Astrocyte (in vitro differentiated cells and primary cell): ENCODE measurements around the gene PAX5. TPM values are rescaled to one million over a fixed set of nuclear protein-coding genes. Genes with fewer than 3 reads are reported as not detected.

ENCODE experiments used
- DNase-seq: peaks from one replicate; pipeline ENCODE4 v3.0.0-alpha.2; 2010; ENCODE audit warnings: low read depth
- FAIRE-seq: peaks from 2 replicates; lab custom pipeline; 2011; peaks lifted over from hg19 to GRCh38; lab: Jason Lieb, UNC
- H2AFZ ChIP-seq: 2 replicates; pipeline ENCODE4 v1.6.0; 2012; ENCODE audit warnings: low read depth, low read length, inconsistent platforms
- H3K27ac ChIP-seq: 2 replicates; pipeline ENCODE4 v1.5.1; 2011; ENCODE audit warnings: low read depth, low read length, inconsistent platforms
- H3K27me3 ChIP-seq: 2 replicates; pipeline ENCODE4 v1.6.0; 2011; ENCODE audit warnings: low read length, inconsistent platforms; ENCODE audit not compliant: insufficient read depth
- H3K36me3 ChIP-seq: 2 replicates; pipeline ENCODE4 v1.5.1; 2011; ENCODE audit warnings: low read length, inconsistent platforms; ENCODE audit not compliant: insufficient read depth
- H3K4me1 ChIP-seq: 2 replicates; pipeline ENCODE4 v1.5.1; 2011; ENCODE audit warnings: low read length, inconsistent platforms; ENCODE audit not compliant: insufficient read depth
- H3K4me2 ChIP-seq: 2 replicates; pipeline ENCODE4 v1.6.0; 2012; ENCODE audit warnings: low read length, inconsistent platforms
- H3K4me3 ChIP-seq: 2 replicates; pipeline ENCODE4 v1.5.1; 2011; ENCODE audit warnings: low read depth, mild to moderate bottlenecking, low read length, inconsistent platforms; ENCODE audit not compliant: insufficient read depth
- H3K79me2 ChIP-seq: 2 replicates; pipeline ENCODE4 v1.6.0; 2012; ENCODE audit warnings: mild to moderate bottlenecking, low read length, inconsistent platforms; ENCODE audit not compliant: insufficient read depth
- H3K9ac ChIP-seq: 2 replicates; pipeline ENCODE4 v1.6.0; 2012; ENCODE audit warnings: mild to moderate bottlenecking, low read length, inconsistent platforms
- H3K9me3 ChIP-seq: 2 replicates; pipeline ENCODE4 v1.5.1; 2012; ENCODE audit warnings: low read depth, mild to moderate bottlenecking, low read length, inconsistent platforms; ENCODE audit not compliant: insufficient read depth
- H4K20me1 ChIP-seq: 2 replicates; pipeline ENCODE4 v1.6.0; 2012; ENCODE audit warnings: low read length, inconsistent platforms; ENCODE audit not compliant: insufficient read depth
- H3K27ac Mint-ChIP-seq: one replicate; pipeline ENCODE4 v1.8.0; 2021; ENCODE audit warnings: mild to moderate bottlenecking, mixed read lengths; ENCODE audit not compliant: unreplicated experiment
- H3K27me3 Mint-ChIP-seq: one replicate; pipeline ENCODE4 v1.8.0; 2021; ENCODE audit warnings: low read depth, mixed read lengths; ENCODE audit not compliant: unreplicated experiment
- H3K36me3 Mint-ChIP-seq: one replicate; pipeline ENCODE4 v1.8.0; 2021; ENCODE audit warnings: low read depth, mixed read lengths; ENCODE audit not compliant: unreplicated experiment
- H3K4me1 Mint-ChIP-seq: one replicate; pipeline ENCODE4 v1.8.0; 2021; ENCODE audit warnings: low read depth, mixed read lengths; ENCODE audit not compliant: unreplicated experiment
- H3K4me3 Mint-ChIP-seq: one replicate; pipeline ENCODE4 v1.8.0; 2021; ENCODE audit warnings: mild to moderate bottlenecking, moderate library complexity, mixed read lengths; ENCODE audit not compliant: unreplicated experiment
- H3K9me3 Mint-ChIP-seq: one replicate; pipeline ENCODE4 v1.8.0; 2021; ENCODE audit warnings: mild to moderate bottlenecking, mixed read lengths; ENCODE audit not compliant: unreplicated experiment
- EZH2 ChIP-seq: IDR thresholded peaks from 2 replicates; pipeline ENCODE4 v1.6.1; 2012; ENCODE audit warnings: mild to moderate bottlenecking, low read length, inconsistent platforms; ENCODE audit not compliant: insufficient read depth
- total RNA-seq: library from RNA; stranded (reverse); gene quantifications from 2 replicates; pipeline ENCODE4 v1.2.1, GENCODE V29; 2021
- TF ChIP-seq, protein P1 (sequence below): IDR thresholded peaks from 2 replicates; pipeline ENCODE4 v1.5.1; 2011; ENCODE audit warnings: low read depth, mild to moderate bottlenecking, inconsistent platforms, low read length, moderate library complexity; ENCODE audit not compliant: insufficient read depth

The PAX5 gene
- total RNA-seq, 1 donor from 2014 or later, result not detected

DNA sequence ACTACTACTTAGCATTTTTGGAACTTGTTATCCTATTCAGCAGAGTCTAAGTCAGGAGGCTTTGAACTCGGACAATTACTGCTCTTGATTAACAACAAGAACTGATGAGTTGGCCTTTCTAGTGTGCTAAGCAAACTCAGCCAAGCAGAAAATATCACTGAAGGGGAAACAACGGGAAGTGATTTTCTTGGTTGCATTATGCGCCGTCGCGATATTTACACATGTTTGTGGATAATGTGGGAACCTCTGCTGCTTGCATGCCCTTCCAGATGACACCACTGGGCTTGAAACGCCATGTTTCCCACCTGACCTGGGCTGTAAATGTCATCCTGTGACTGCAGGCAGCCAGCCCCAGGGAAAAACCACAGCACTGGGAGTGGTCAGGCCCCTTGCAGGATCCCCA is 205.5 kb downstream of the PAX5 start:
- Histone ChIP-seq H2AFZ (no peak overlapping the region), H3K27ac (no peak overlapping the region), H3K9me3 (no peaks in the 10 kb centered on the region), H4K20me1 (no peaks in the 10 kb centered on the region), H3K4me2 (no peak overlapping the region), H3K36me3 (no peaks in the 10 kb centered on the region), H3K79me2 (no peaks in the 10 kb centered on the region), H3K4me1 (no peaks in the 10 kb centered on the region), H3K9ac (no peak overlapping the region), H3K27me3 (peaks cover 19% of the 10 kb centered on the region), H3K4me3 (no peak overlapping the region)
- DNase-seq, result no peak
- TF ChIP-seq EZH2, result no peak
- TF ChIP-seq, protein P1, sequence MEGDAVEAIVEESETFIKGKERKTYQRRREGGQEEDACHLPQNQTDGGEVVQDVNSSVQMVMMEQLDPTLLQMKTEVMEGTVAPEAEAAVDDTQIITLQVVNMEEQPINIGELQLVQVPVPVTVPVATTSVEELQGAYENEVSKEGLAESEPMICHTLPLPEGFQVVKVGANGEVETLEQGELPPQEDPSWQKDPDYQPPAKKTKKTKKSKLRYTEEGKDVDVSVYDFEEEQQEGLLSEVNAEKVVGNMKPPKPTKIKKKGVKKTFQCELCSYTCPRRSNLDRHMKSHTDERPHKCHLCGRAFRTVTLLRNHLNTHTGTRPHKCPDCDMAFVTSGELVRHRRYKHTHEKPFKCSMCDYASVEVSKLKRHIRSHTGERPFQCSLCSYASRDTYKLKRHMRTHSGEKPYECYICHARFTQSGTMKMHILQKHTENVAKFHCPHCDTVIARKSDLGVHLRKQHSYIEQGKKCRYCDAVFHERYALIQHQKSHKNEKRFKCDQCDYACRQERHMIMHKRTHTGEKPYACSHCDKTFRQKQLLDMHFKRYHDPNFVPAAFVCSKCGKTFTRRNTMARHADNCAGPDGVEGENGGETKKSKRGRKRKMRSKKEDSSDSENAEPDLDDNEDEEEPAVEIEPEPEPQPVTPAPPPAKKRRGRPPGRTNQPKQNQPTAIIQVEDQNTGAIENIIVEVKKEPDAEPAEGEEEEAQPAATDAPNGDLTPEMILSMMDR, result no peak
- peaks cover 2% of the 10 kb centered on the region for H3K4me1 Mint-ChIP-seq
- H3K36me3 Mint-ChIP-seq, result no peaks in the 10 kb centered on the region
- no peak overlapping the region for H3K27ac Mint-ChIP-seq
- no peak for FAIRE-seq
- peaks cover 2% of the 10 kb centered on the region for H3K9me3 Mint-ChIP-seq
- H3K4me3 Mint-ChIP-seq, result no peak overlapping the region
- H3K27me3 Mint-ChIP-seq, result peaks cover 56% of the 10 kb centered on the region

DNA sequence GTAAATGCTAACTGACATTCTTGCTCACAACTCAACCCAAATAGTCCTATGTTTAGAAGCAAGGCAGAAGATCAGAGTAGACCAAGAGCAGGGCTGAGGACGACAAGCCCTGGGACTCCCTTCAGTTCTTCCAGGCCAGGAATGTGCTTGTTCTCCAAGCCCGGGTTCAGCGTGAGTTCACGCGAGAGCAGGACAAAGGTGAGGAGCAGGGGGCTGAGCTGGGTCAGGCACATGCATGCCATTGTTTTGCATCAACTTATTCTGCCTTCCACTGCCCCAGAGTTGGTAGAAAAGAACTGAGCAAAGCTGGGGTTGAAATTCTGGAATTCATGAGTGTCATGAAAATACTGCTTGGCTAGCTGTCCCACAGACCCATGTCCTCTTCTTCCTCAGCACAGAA is 206.5 kb downstream of the PAX5 start:
- Histone ChIP-seq H3K27me3 (peaks cover 19% of the 10 kb centered on the region), H3K27ac (no peak overlapping the region), H3K9me3 (no peaks in the 10 kb centered on the region), H3K4me2 (no peak overlapping the region), H3K9ac (no peak overlapping the region), H3K4me1 (no peaks in the 10 kb centered on the region), H3K79me2 (no peaks in the 10 kb centered on the region), H2AFZ (no peak overlapping the region), H4K20me1 (no peaks in the 10 kb centered on the region), H3K4me3 (no peak overlapping the region), H3K36me3 (no peaks in the 10 kb centered on the region)
- H3K4me3 Mint-ChIP-seq, result no peak overlapping the region
- H3K27ac Mint-ChIP-seq, result no peak overlapping the region
- H3K9me3 Mint-ChIP-seq, result peaks cover 2% of the 10 kb centered on the region
- DNase-seq (no peak), FAIRE-seq (no peak)
- peaks cover 61% of the 10 kb centered on the region for H3K27me3 Mint-ChIP-seq
- H3K4me1 Mint-ChIP-seq, result peaks cover 2% of the 10 kb centered on the region
- TF ChIP-seq EZH2, result no peak
- no peaks in the 10 kb centered on the region for H3K36me3 Mint-ChIP-seq

DNA sequence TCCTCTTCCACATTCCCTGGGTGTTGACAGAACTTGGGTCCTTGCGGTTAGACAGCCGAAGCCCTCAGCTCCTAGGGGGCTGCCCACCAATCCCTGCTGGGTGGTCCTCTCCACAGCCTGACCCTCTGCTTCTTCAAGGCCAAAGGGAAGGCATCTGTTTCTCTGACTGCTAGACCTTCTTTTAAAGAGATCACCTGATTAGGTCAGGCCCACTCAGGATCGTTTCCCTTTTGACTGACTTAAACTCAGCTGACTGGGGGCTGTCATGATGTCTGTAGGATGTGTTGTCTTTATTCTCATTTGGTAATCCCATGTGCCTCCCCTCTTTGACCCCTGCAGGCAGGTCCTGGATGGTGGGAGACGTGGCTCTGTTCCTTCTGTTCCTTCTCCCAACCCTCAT is 207.5 kb downstream of the PAX5 start:
- Mint-ChIP-seq H3K9me3 (peaks cover 2% of the 10 kb centered on the region), H3K4me1 (no peaks in the 10 kb centered on the region), H3K36me3 (no peaks in the 10 kb centered on the region), H3K4me3 (no peak overlapping the region), H3K27ac (no peak overlapping the region), H3K27me3 (peaks cover 67% of the 10 kb centered on the region)
- H3K79me2 ChIP-seq, result no peaks in the 10 kb centered on the region
- H4K20me1 ChIP-seq, result no peaks in the 10 kb centered on the region
- H3K27ac ChIP-seq, result no peak overlapping the region
- H3K36me3 ChIP-seq, result no peaks in the 10 kb centered on the region
- DNase-seq (no peak), FAIRE-seq (no peak)
- TF ChIP-seq, protein P1, result no peak
- TF ChIP-seq EZH2, result no peak
- H3K4me3 ChIP-seq, result no peak overlapping the region
- no peaks in the 10 kb centered on the region for H3K4me1 ChIP-seq
- peaks cover 27% of the 10 kb centered on the region for H3K27me3 ChIP-seq
- H2AFZ ChIP-seq, result no peak overlapping the region
- H3K4me2 ChIP-seq, result no peak overlapping the region
- H3K9me3 ChIP-seq, result no peaks in the 10 kb centered on the region
- no peak overlapping the region for H3K9ac ChIP-seq
